ENCODE measurements around the gene RAPGEF6.

GRCh38 chr5:131423056-131423455 lies 212.0 kb downstream of the RAPGEF6 start:
- TF ChIP-seq CTCF (IDR thresholded peaks at IDR 0.05) = peak in 4 of 6 experiments; percentile 25 to 32 (median 28)
- no peak for TF ChIP-seq POLR2A (IDR thresholded peaks at IDR 0.05)
